HepG2 (cell line): ENCODE results near the gene SYMPK. TPM values are rescaled to one million over a fixed set of nuclear protein-coding genes. Genes with fewer than 3 reads are reported as not detected.

Experiments
- ATAC-seq: fragments of 200-7000 bp; cut with Tn5 transposase; 3 replicates; pipeline ENCODE4 v1.9.1; 2020; ENCODE audit warnings: mild to moderate bottlenecking, moderate library complexity
- BruUV-seq: library from RNA; stranded (reverse); fragments of 400-500 nt; replicated peaks from 2 replicates; lab custom pipeline; 2021; lab: Mats Ljungman, UMichigan
- CTCF ChIA-PET: fragments of 300-600 bp; formaldehyde crosslinking; extraction: SDS; loops from one replicate; lab custom pipeline; 2021; ENCODE audit warnings: low total read pairs, inconsistent platforms, low intra/inter-chr PET ratio; lab: Yijun Ruan, JAX
- POLR2A ChIA-PET: fragments of 350-600 bp; sonication (Branson Sonifier 250); formaldehyde crosslinking; loops from one replicate; lab custom pipeline; 2020; ENCODE audit warnings: antibody characterized with exemption, inconsistent platforms; lab: Yijun Ruan, JAX
- DNase-seq: peaks from one replicate; pipeline ENCODE4 v3.0.0-alpha.2; 2015; ENCODE audit warnings: low spot score
- FAIRE-seq: peaks from 3 replicates; lab custom pipeline; 2011; peaks lifted over from hg19 to GRCh38; lab: Jason Lieb, UNC
- H2AFZ ChIP-seq: one replicate; pipeline ENCODE4 v1.6.1; 2011; ENCODE audit warnings: low read length, inconsistent platforms
- H3K27ac ChIP-seq: fragments of 300-600 bp; 3 replicates; pipeline ENCODE4 v1.8.0; 2011; ENCODE audit warnings: mixed run types, mild to moderate bottlenecking, mixed read lengths, low read length, inconsistent platforms; ENCODE audit not compliant: insufficient read depth; ENCODE audit errors: extremely low read length
- H3K27me3 ChIP-seq, 2 experiments: fragments of 200-600 bp in 1 of 2; 2 replicates in 1 of 2; 3 replicates in 1 of 2; pipeline versions ENCODE4 v1.6.0 to v1.8.0; 2011; ENCODE audit warnings: low read length in 2 of 2, mild to moderate bottlenecking in 2 of 2, moderate library complexity in 2 of 2, inconsistent platforms in 1 of 2; ENCODE audit not compliant: insufficient read depth in 2 of 2, control insufficient read depth in 1 of 2
- H3K36me3 ChIP-seq, 2 experiments: fragments of 200-600 bp in 1 of 2; replicated peaks in 1 of 2; 2 replicates in 1 of 2; 3 replicates in 1 of 2; pipeline versions ENCODE4 v1.5.1 to v1.8.0; 2011; ENCODE audit warnings: low read length in 2 of 2, inconsistent platforms in 1 of 2; ENCODE audit not compliant: insufficient read depth in 2 of 2, control insufficient read depth in 1 of 2
- H3K4me1 ChIP-seq: 2 replicates; pipeline ENCODE4 v1.5.1; 2012; ENCODE audit warnings: low read length, inconsistent platforms; ENCODE audit not compliant: insufficient read depth
- H3K4me2 ChIP-seq: 2 replicates; pipeline ENCODE4 v1.6.0; 2011; ENCODE audit warnings: low read depth, low read length, inconsistent platforms
- H3K4me3 ChIP-seq, 3 experiments: fragments of 200-600 bp in 1 of 3; sonication (generic), shearing (Covaris generic) in 1 of 3; replicated peaks in 1 of 3; 2 replicates each; pipeline ENCODE4 v1.5.1; 2011 to 2016; ENCODE audit warnings: low read length in 3 of 3, inconsistent platforms in 2 of 3, low read depth in 2 of 3, mild to moderate bottlenecking in 2 of 3, control low read depth in 1 of 3, mixed read lengths in 1 of 3; ENCODE audit not compliant: insufficient read depth in 1 of 3
- H3K79me2 ChIP-seq: one replicate; pipeline ENCODE4 v1.6.1; 2011; ENCODE audit warnings: low read length, inconsistent platforms; ENCODE audit not compliant: insufficient read depth
- H3K9ac ChIP-seq: 2 replicates; pipeline ENCODE4 v1.6.0; 2011; ENCODE audit warnings: mild to moderate bottlenecking, low read depth, low read length, inconsistent platforms; ENCODE audit not compliant: insufficient read depth
- H3K9me3 ChIP-seq: 2 replicates; pipeline ENCODE4 v1.5.1; 2012; ENCODE audit warnings: mild to moderate bottlenecking, low read length
- H4K20me1 ChIP-seq: 2 replicates; pipeline ENCODE4 v1.6.0; 2011; ENCODE audit warnings: inconsistent platforms, mild to moderate bottlenecking, low read length, moderate library complexity; ENCODE audit not compliant: insufficient read depth
- AGO1 ChIP-seq: fragments of 200-400 bp; formaldehyde crosslinking; IDR thresholded peaks from 2 replicates; pipeline ENCODE4 v1.6.1; 2017; ENCODE audit warnings: mild to moderate bottlenecking, low read depth, low read length, moderate library complexity; ENCODE audit not compliant: poor library complexity, severe bottlenecking
- CBFB ChIP-seq: sonication (generic); formaldehyde crosslinking; IDR thresholded peaks from 2 replicates; pipeline ENCODE4 v1.4.0; 2020; ENCODE audit warnings: missing genetic modification reagents
- EP300 ChIP-seq, 3 experiments: sonication (generic) in 1 of 3; formaldehyde crosslinking in 1 of 3; IDR thresholded peaks; 2 replicates each; pipeline versions ENCODE4 v1.5.1 to v1.6.1; 2011 to 2020; ENCODE audit warnings: low read depth in 2 of 3, low read length in 2 of 3, borderline replicate concordance in 1 of 3, improper control_type of control experiment in 1 of 3, mild to moderate bottlenecking in 1 of 3, missing genetic modification reagents in 1 of 3, moderate library complexity in 1 of 3
- FOXO1 ChIP-seq: sonication (generic); formaldehyde crosslinking; IDR thresholded peaks from 2 replicates; pipeline ENCODE4 v1.4.0; 2020; ENCODE audit warnings: missing genetic modification reagents
- GABPB1 ChIP-seq: IDR thresholded peaks from 2 replicates; pipeline ENCODE4 v1.6.1; 2016; ENCODE audit warnings: mild to moderate bottlenecking, missing genetic modification reagents, moderate library complexity, missing compliant biosample characterization
- KAT8 ChIP-seq: IDR thresholded peaks from 2 replicates; pipeline ENCODE4 v1.6.1; 2016; ENCODE audit warnings: missing genetic modification reagents, missing compliant biosample characterization
- NCOA1 ChIP-seq: sonication (generic); formaldehyde crosslinking; IDR thresholded peaks from 2 replicates; pipeline ENCODE4 v1.9.0; 2021; ENCODE audit warnings: missing genetic modification reagents
- NCOA2 ChIP-seq: sonication (generic); formaldehyde crosslinking; IDR thresholded peaks from 2 replicates; pipeline ENCODE4 v1.8.0; 2022; ENCODE audit warnings: inconsistent platforms
- NCOR1 ChIP-seq: fragments of 200-600 bp; sonication (generic); IDR thresholded peaks from 2 replicates; pipeline ENCODE4 v1.7.0; 2017; ENCODE audit warnings: antibody characterized with exemption, low read length, borderline replicate concordance
- SP1 ChIP-seq, 2 experiments: fragments of 450-650 bp in 1 of 2; sonication (generic) in 1 of 2; formaldehyde crosslinking in 1 of 2; IDR thresholded peaks; 2 replicates each; pipeline versions ENCODE4 v1.4.0 to v1.6.1; 2016 to 2020; ENCODE audit warnings: missing genetic modification reagents in 1 of 2
- YEATS2 ChIP-seq: sonication (generic); formaldehyde crosslinking; IDR thresholded peaks from 2 replicates; pipeline ENCODE4 v1.4.0; 2020; ENCODE audit warnings: missing genetic modification reagents, borderline replicate concordance
- ZNF331 ChIP-seq: sonication (generic); formaldehyde crosslinking; IDR thresholded peaks from 2 replicates; pipeline ENCODE4 v1.4.0; 2020; ENCODE audit warnings: missing genetic modification reagents
- ZNF343 ChIP-seq: sonication (generic); formaldehyde crosslinking; IDR thresholded peaks from 2 replicates; pipeline ENCODE4 v1.4.0; 2020; ENCODE audit warnings: mild to moderate bottlenecking, missing genetic modification reagents
- ZNF83 ChIP-seq: sonication (generic); formaldehyde crosslinking; IDR thresholded peaks from 2 replicates; pipeline ENCODE4 v1.4.0; 2020; ENCODE audit warnings: missing genetic modification reagents, mild to moderate bottlenecking, borderline replicate concordance
- WGBS: methylation state at CpG from one replicate; pipeline ENCODE4 v1.1.6; 2017; ENCODE audit warnings: low lambda C conversion rate; 5-methylcytosine and 5-hydroxymethylcytosine counted together
- in situ Hi-C: cut with HindIII; loops from 2 replicates; pipeline ENCODE4 v1.10.0; 2017; ENCODE audit warnings: low pct_unique_long_range_greater_than_20kb; ENCODE audit not compliant: extremely low pct_ligation_motif_present
- intact Hi-C: fragments of 100-400 bp; cut with micrococcal nuclease; formaldehyde crosslinking; loops from one replicate; pipeline ENCODE4 v1.10.0; 2022; ENCODE audit not compliant: unreplicated experiment
- polyA plus RNA-seq, 8 experiments: library from polyadenylated mRNA; depleted of rRNA in 3 of 8; stranded (reverse) in 7 of 8; unstranded in 1 of 8; fragments of >200 nt; fragmentation: Illumina TruSeq in 4 of 8; extraction: Trizol in 4 of 8; gene quantifications; 2 replicates each; pipeline versions ENCODE4 v1.2.1 to v1.2.3, GENCODE V29; 2011 to 2016; ENCODE audit warnings: low read depth in 4 of 8, missing spikeins in 1 of 8, mixed read lengths in 1 of 8; ENCODE audit not compliant: insufficient read depth in 1 of 8
- total RNA-seq, 5 experiments: library from RNA; depleted of rRNA; stranded (reverse); fragments of >200 nt; fragmentation: Illumina TruSeq; extraction: Trizol; gene quantifications; 2 replicates each; pipeline ENCODE4 v1.2.3, GENCODE V29; 2016; ENCODE audit warnings: low read depth in 1 of 5
- TF ChIP-seq, protein P1 (sequence below): sonication (generic); formaldehyde crosslinking; IDR thresholded peaks from 2 replicates; pipeline ENCODE4 v1.8.0; 2022; ENCODE audit warnings: low read depth, missing genetic modification reagents
- TF ChIP-seq, protein P2 (sequence below): sonication (generic); formaldehyde crosslinking; IDR thresholded peaks from 2 replicates; pipeline ENCODE4 v1.4.0; 2020; ENCODE audit warnings: missing genetic modification reagents, borderline replicate concordance

SYMPK gene
- total and polyA plus RNA-seq, 2 of the 13 experiments (the other 11 are each of a cell fraction or from before 2014, with no cell fraction given): 21.9 to 55.7 TPM

DNA sequence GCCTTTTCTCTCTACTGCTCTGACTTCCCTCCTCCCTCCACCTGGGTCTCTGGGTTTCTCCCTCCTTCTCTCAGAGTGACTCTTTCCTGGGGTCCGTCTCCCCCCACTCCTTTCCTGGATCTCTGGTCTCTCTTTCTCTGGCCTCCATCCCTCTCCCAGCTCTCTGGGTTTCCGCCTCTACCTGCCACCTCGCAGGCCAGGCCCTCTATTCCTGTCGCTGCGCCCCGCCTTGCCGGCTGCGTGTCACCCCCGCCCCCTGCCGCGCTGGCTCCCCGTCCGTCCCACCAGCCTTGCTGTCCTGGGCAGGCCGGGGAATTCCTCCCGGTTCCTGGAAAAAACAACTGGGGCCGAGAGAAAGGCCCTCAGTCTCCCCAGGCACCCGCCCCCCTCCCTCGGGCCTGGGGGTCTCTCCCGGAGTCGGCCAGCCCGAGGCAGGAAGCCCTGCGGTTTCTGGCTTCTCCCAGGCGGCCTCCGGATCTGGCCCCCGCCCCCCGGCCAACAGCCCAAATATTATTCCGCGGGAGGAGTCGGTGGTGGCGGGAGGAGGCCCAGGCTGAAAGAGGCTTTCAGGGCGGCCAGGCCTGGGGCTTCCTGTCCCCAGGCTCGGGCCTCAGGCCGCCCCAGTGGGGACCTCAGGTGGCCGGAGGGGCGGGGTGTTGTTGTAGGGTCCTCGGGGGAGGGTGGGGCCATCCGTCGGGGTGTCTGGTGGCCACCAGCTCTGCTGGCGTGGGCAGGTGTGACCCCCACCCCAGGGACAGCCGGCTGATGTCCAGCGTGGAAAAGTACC is 13.7 kb upstream of the SYMPK start:
- no TSS peak for BruUV-seq
- Histone ChIP-seq H3K79me2 (peaks cover 7% of the 10 kb centered on the region), H3K4me3 (peak overlapping the region; percentile 43 to 69 (median 51)), H2AFZ (no peak overlapping the region), H3K4me2 (peak overlapping the region; percentile 90), H3K27ac (peak overlapping the region; percentile 94), H3K9me3 (no peaks in the 10 kb centered on the region), H3K9ac (peak overlapping the region; percentile 78), H3K27me3 (no peaks in the 10 kb centered on the region), H3K4me1 (peaks cover 95% of the 10 kb centered on the region), H3K36me3 (peaks cover 0 to 5% of the 10 kb centered on the region in 2 experiments; a peak in 2 of 5 replicates), H4K20me1 (no peaks in the 10 kb centered on the region)
- WGBS: under 1% methylated on average over 29 of the region's 41 CpGs
- intact Hi-C loops (no loop called here), in situ Hi-C loops (no loop called here)
- ChIA-PET POLR2A (interaction anchor here (0.6 to 2.8 kb wide), 5 partner anchors 8 to 107 kb away, joined by 3 to 35 read pairs (median 6); partner anchors contain the start of genes FOXA3, SIX5 and SYMPK), CTCF (no interaction called here)
- ATAC-seq (peak; percentile 60), DNase-seq (peak; percentile 77), FAIRE-seq (no peak)
- TF ChIP-seq NCOA2 (CRISPR knock-in tag): peak; percentile 37; the same call in 1 of the 2 replicates
- peak; percentile 62 for TF ChIP-seq KAT8 (CRISPR knock-in tag)
- peak; percentile 34; the same call in 1 of the 2 replicates for TF ChIP-seq ZNF343 (CRISPR knock-in tag)
- 0 out of 2 replicates have a peak, but pooled peaks have one; percentile 33 for TF ChIP-seq NCOR1
- TF ChIP-seq ZNF83 (CRISPR knock-in tag): no peak
- TF ChIP-seq NCOA1 (CRISPR knock-in tag): 0 out of 2 replicates have a peak, but pooled peaks have one; percentile 49
- peak in 1 of 2 experiments; percentile 53; a peak in 1 of 4 replicates for TF ChIP-seq EP300 (IDR thresholded peaks at IDR 0.05; ENCODE audit: low read depth in 2 of 2, low read length in 2 of 2)
- TF ChIP-seq EP300 (CRISPR knock-in tag; IDR thresholded peaks at IDR 0.05; ENCODE audit: borderline replicate concordance): no peak
- TF ChIP-seq FOXO1 (CRISPR knock-in tag): peak; percentile 42; the same call in 1 of the 2 replicates
- 0 out of 2 replicates have a peak, but pooled peaks have one; percentile 48 for TF ChIP-seq YEATS2 (CRISPR knock-in tag)
- TF ChIP-seq AGO1: peak; percentile 67
- TF ChIP-seq, protein P1, sequence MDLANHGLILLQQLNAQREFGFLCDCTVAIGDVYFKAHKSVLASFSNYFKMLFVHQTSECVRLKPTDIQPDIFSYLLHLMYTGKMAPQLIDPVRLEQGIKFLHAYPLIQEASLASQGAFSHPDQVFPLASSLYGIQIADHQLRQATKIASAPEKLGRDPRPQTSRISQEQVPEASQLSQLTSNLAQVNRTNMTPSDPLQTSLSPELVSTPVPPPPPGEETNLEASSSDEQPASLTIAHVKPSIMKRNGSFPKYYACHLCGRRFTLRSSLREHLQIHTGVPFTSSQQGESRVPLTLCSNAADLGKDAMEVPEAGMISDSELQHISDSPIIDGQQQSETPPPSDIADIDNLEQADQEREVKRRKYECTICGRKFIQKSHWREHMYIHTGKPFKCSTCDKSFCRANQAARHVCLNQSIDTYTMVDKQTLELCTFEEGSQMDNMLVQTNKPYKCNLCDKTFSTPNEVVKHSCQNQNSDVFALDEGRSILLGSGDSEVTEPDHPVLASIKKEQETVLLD (CRISPR knock-in tag): peak; percentile 49; the same call in 1 of the 2 replicates
- no peak for TF ChIP-seq SP1 (IDR thresholded peaks at IDR 0.05)
- TF ChIP-seq SP1 (CRISPR knock-in tag; IDR thresholded peaks at IDR 0.05): 0 out of 2 replicates have a peak, but pooled peaks have one; percentile 39
- peak; percentile 60; the same call in 1 of the 2 replicates for TF ChIP-seq ZNF331 (CRISPR knock-in tag)
- TF ChIP-seq GABPB1 (CRISPR knock-in tag): peak; percentile 71; the same call in 1 of the 2 replicates
- TF ChIP-seq CBFB (CRISPR knock-in tag): peak; percentile 71
- TF ChIP-seq, protein P2, sequence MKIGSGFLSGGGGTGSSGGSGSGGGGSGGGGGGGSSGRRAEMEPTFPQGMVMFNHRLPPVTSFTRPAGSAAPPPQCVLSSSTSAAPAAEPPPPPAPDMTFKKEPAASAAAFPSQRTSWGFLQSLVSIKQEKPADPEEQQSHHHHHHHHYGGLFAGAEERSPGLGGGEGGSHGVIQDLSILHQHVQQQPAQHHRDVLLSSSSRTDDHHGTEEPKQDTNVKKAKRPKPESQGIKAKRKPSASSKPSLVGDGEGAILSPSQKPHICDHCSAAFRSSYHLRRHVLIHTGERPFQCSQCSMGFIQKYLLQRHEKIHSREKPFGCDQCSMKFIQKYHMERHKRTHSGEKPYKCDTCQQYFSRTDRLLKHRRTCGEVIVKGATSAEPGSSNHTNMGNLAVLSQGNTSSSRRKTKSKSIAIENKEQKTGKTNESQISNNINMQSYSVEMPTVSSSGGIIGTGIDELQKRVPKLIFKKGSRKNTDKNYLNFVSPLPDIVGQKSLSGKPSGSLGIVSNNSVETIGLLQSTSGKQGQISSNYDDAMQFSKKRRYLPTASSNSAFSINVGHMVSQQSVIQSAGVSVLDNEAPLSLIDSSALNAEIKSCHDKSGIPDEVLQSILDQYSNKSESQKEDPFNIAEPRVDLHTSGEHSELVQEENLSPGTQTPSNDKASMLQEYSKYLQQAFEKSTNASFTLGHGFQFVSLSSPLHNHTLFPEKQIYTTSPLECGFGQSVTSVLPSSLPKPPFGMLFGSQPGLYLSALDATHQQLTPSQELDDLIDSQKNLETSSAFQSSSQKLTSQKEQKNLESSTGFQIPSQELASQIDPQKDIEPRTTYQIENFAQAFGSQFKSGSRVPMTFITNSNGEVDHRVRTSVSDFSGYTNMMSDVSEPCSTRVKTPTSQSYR (CRISPR knock-in tag): peak; percentile 72; the same call in 1 of the 2 replicates
